ENCODE measurements around the gene BAZ1A.

DNA sequence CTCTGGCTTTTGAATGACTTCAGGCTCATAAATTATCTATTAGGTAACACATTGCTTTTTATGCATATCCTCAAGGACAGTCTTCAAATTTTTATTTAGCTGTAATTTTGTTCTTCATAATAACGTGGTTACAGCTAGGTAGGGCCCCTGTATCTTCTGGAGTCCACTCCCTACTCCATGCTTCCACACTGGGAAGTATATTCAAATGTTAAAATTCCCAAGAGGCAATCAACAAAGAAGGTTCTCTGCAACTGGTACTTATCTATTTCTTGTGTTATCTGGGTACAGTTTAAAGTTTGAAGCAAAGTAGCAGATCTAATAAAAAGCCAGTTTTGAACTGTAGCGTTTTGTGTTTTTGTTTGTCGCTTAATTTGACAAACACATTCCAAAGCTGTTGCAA lies 20.1 kb upstream of the BAZ1A start:
- TF ChIP-seq, protein P1, sequence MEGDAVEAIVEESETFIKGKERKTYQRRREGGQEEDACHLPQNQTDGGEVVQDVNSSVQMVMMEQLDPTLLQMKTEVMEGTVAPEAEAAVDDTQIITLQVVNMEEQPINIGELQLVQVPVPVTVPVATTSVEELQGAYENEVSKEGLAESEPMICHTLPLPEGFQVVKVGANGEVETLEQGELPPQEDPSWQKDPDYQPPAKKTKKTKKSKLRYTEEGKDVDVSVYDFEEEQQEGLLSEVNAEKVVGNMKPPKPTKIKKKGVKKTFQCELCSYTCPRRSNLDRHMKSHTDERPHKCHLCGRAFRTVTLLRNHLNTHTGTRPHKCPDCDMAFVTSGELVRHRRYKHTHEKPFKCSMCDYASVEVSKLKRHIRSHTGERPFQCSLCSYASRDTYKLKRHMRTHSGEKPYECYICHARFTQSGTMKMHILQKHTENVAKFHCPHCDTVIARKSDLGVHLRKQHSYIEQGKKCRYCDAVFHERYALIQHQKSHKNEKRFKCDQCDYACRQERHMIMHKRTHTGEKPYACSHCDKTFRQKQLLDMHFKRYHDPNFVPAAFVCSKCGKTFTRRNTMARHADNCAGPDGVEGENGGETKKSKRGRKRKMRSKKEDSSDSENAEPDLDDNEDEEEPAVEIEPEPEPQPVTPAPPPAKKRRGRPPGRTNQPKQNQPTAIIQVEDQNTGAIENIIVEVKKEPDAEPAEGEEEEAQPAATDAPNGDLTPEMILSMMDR (IDR thresholded peaks at IDR 0.05), result no peak
- no peak for TF ChIP-seq POLR2A (IDR thresholded peaks at IDR 0.05; ENCODE audit: low read length)
